Osteoblast (primary cell): Measurements from ENCODE around the gene MAB21L4. TPM values are rescaled to one million over a fixed set of nuclear protein-coding genes. Genes with fewer than 3 reads are reported as not detected.

ENCODE experiments used
- DNase-seq: peaks from one replicate; pipeline ENCODE4 v3.0.0; 2011; ENCODE audit warnings: low spot score, mixed read lengths; ENCODE audit not compliant: insufficient read length; ENCODE audit errors: missing footprints
- H2AFZ ChIP-seq: 2 replicates; pipeline ENCODE4 v1.6.0; 2011; ENCODE audit warnings: mild to moderate bottlenecking, low read length
- H3K27ac ChIP-seq: 2 replicates; pipeline ENCODE4 v1.5.1; 2011; ENCODE audit warnings: mild to moderate bottlenecking, low read depth, low read length, moderate library complexity
- H3K27me3 ChIP-seq: 2 replicates; pipeline ENCODE4 v1.6.0; 2012; ENCODE audit warnings: mild to moderate bottlenecking, control low read depth, inconsistent platforms, low read length, moderate library complexity; ENCODE audit not compliant: insufficient read depth
- H3K36me3 ChIP-seq: 2 replicates; pipeline ENCODE4 v1.5.1; 2011; ENCODE audit warnings: mild to moderate bottlenecking, low read length, control low read depth, moderate library complexity; ENCODE audit not compliant: insufficient read depth
- H3K4me1 ChIP-seq: 2 replicates; pipeline ENCODE4 v1.5.1; 2011; ENCODE audit warnings: mild to moderate bottlenecking, low read length, control low read depth, moderate library complexity; ENCODE audit not compliant: insufficient read depth
- H3K4me2 ChIP-seq: 2 replicates; pipeline ENCODE4 v1.6.0; 2011; ENCODE audit warnings: mild to moderate bottlenecking, low read length; ENCODE audit not compliant: insufficient read depth
- H3K4me3 ChIP-seq: fragments of 200-600 bp; sonication (generic); 3 replicates; pipeline ENCODE4 v1.5.1; 2012; ENCODE audit warnings: mild to moderate bottlenecking, low read length, inconsistent platforms; ENCODE audit not compliant: insufficient read depth
- H3K79me2 ChIP-seq: 2 replicates; pipeline ENCODE4 v1.6.0; 2012; ENCODE audit warnings: mild to moderate bottlenecking, low read length, control low read depth, inconsistent platforms; ENCODE audit not compliant: insufficient read depth
- H3K9me3 ChIP-seq: 2 replicates; pipeline ENCODE4 v1.5.1; 2011; ENCODE audit warnings: low read depth, low read length, control low read depth
- H4K20me1 ChIP-seq: 2 replicates; pipeline ENCODE4 v1.6.0; 2012; ENCODE audit warnings: mild to moderate bottlenecking, low read length, control low read depth; ENCODE audit not compliant: insufficient read depth
- CTCF ChIP-seq: IDR thresholded peaks from 2 replicates; pipeline ENCODE4 v1.5.1; 2011; ENCODE audit warnings: mild to moderate bottlenecking, low read depth, low read length, moderate library complexity; ENCODE audit errors: extremely low read depth
- total RNA-seq: library from RNA; depleted of rRNA; stranded (reverse); fragments of >200 nt; gene quantifications from 2 replicates; pipeline ENCODE4 v1.2.3, GENCODE V29; 2012

The MAB21L4 gene
- total RNA-seq, 1 donor: not detected

GRCh38 chr2:240886678-240887609, 9.0 kb downstream of the MAB21L4 start:
- H3K79me2 ChIP-seq: no peaks in the 10 kb centered on the region
- H3K27me3 ChIP-seq: peaks cover 4% of the 10 kb centered on the region
- no peak overlapping the region for H3K4me2 ChIP-seq
- H3K36me3 ChIP-seq: no peaks in the 10 kb centered on the region
- no peak overlapping the region for H2AFZ ChIP-seq
- H3K4me3 ChIP-seq: no peak overlapping the region
- H3K4me1 ChIP-seq: no peaks in the 10 kb centered on the region
- H4K20me1 ChIP-seq: no peaks in the 10 kb centered on the region
- no peak overlapping the region for H3K27ac ChIP-seq
- H3K9me3 ChIP-seq: no peaks in the 10 kb centered on the region
- peak; percentile 82 for DNase-seq
- TF ChIP-seq CTCF: no peak

GRCh38 chr2:240886023-240886565, 9.9 kb downstream of the MAB21L4 start:
- Histone ChIP-seq H2AFZ (no peak overlapping the region), H3K79me2 (no peaks in the 10 kb centered on the region), H3K4me2 (no peak overlapping the region), H3K4me3 (no peak overlapping the region), H3K27ac (no peak overlapping the region), H3K4me1 (no peaks in the 10 kb centered on the region), H3K36me3 (no peaks in the 10 kb centered on the region), H3K27me3 (peaks cover 7% of the 10 kb centered on the region), H4K20me1 (no peaks in the 10 kb centered on the region), H3K9me3 (no peaks in the 10 kb centered on the region)
- TF ChIP-seq CTCF: no peak
- DNase-seq: peak; percentile 31

GRCh38 chr2:240885566-240885965, 10.4 kb downstream of the MAB21L4 start:
- peak; percentile 80 for DNase-seq
- Histone ChIP-seq H3K27me3 (peaks cover 10% of the 10 kb centered on the region), H3K4me2 (no peak overlapping the region), H3K9me3 (no peaks in the 10 kb centered on the region), H3K36me3 (no peaks in the 10 kb centered on the region), H3K79me2 (no peaks in the 10 kb centered on the region), H3K4me1 (no peaks in the 10 kb centered on the region), H2AFZ (no peak overlapping the region), H3K27ac (no peak overlapping the region), H3K4me3 (no peak overlapping the region), H4K20me1 (no peaks in the 10 kb centered on the region)
- TF ChIP-seq CTCF: no peak

- no peaks in the 10 kb centered on the region for H3K4me1 ChIP-seq
- TF ChIP-seq CTCF: no peak
- peaks cover 10% of the 10 kb centered on the region for H3K27me3 ChIP-seq
- H2AFZ ChIP-seq: no peak overlapping the region
- H3K4me2 ChIP-seq: no peak overlapping the region
- H3K27ac ChIP-seq: no peak overlapping the region
- no peaks in the 10 kb centered on the region for H3K79me2 ChIP-seq
- H3K9me3 ChIP-seq: no peaks in the 10 kb centered on the region
- no peak overlapping the region for H3K4me3 ChIP-seq
- H3K36me3 ChIP-seq: no peaks in the 10 kb centered on the region
- no peaks in the 10 kb centered on the region for H4K20me1 ChIP-seq
- no peak for DNase-seq
Observed at GRCh38 chr2:240884745-240885144, 11.2 kb downstream of the MAB21L4 start.
